ENCODE measurements around the gene RAB40A.

DNA sequence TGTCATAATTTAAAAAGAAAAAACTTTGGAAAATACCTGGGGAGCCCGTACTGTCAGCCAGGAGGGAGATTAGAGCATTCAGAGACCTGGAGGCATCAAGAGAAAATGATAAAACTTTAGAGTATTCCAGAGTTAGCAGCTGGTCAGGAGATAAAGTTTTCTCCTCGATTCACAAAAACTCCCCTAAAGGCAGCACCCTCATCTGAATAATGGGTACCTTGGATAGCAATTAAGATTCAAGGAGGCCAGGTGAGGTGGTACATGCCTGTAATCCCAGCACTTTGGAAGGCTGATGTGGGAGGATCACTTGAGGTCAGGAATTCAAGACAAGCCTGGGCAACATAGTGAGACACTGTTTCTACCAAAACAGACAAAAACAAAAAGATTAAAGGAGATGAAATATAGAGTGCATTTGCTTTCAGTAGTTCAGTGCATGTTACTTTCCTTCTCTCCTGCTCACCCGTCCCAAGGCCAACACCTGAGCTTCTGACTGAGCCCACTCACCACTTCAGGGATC lies 18.6 kb upstream of the RAB40A start:
- TF ChIP-seq CTCF (IDR thresholded peaks at IDR 0.05) (no peak), POLR2A (IDR thresholded peaks at IDR 0.05) (no peak)

All from testis (tissue), 2 donors.